CD14-positive monocyte (primary cell): ENCODE results near the gene CFHR5. TPM values are rescaled to one million over a fixed set of nuclear protein-coding genes. Genes with fewer than 3 reads are reported as not detected.
"Not testable (repeated sequence)": the region's sequence is repeated elsewhere in the genome, so short reads cannot be mapped to it uniquely, and the experiment has no call there.

Experiments used
- DNase-seq, 3 donors: peaks; one replicate each; pipeline ENCODE4 v3.0.0-alpha.2; 2011 to 2022
- H2AFZ ChIP-seq: 2 replicates; pipeline ENCODE4 v1.6.0; 2012; ENCODE audit warnings: mild to moderate bottlenecking, low read depth, low read length, inconsistent platforms; ENCODE audit not compliant: insufficient read depth, poor library complexity, severe bottlenecking
- H3K27ac ChIP-seq, 2 donors: 1 replicate in 1 of 2; 2 replicates in 1 of 2; pipeline ENCODE4 v1.5.1; 2012 to 2013; ENCODE audit warnings: low read length in 2 of 2, control low read depth in 1 of 2, inconsistent platforms in 1 of 2, low read depth in 1 of 2, mild to moderate bottlenecking in 1 of 2
- H3K27me3 ChIP-seq, 2 donors: one replicate each; pipeline versions ENCODE4 v1.6.0 to v1.6.1; 2011 to 2013; ENCODE audit warnings: low read length in 2 of 2; ENCODE audit not compliant: control insufficient read depth in 2 of 2, insufficient read depth in 2 of 2
- H3K36me3 ChIP-seq, 2 donors: replicated peaks in 1 of 2; 1 replicate in 1 of 2; 2 replicates in 1 of 2; pipeline versions ENCODE4 v1.5.1 to v1.6.1; 2012 to 2013; ENCODE audit warnings: low read length in 2 of 2, control low read depth in 1 of 2, inconsistent platforms in 1 of 2, mild to moderate bottlenecking in 1 of 2; ENCODE audit not compliant: insufficient read depth in 2 of 2, control insufficient read depth in 1 of 2
- H3K4me1 ChIP-seq, 2 donors: 1 replicate in 1 of 2; 2 replicates in 1 of 2; pipeline versions ENCODE4 v1.5.1 to v1.6.1; 2012 to 2013; ENCODE audit warnings: low read length in 2 of 2, control low read depth in 1 of 2, inconsistent platforms in 1 of 2, mild to moderate bottlenecking in 1 of 2, moderate library complexity in 1 of 2; ENCODE audit not compliant: insufficient read depth in 2 of 2, control insufficient read depth in 1 of 2
- H3K4me2 ChIP-seq: replicated peaks from 2 replicates; pipeline ENCODE3; 2012; ENCODE audit warnings: low read length, moderate library complexity, mild to moderate bottlenecking; ENCODE audit not compliant: poor library complexity, severe bottlenecking; ENCODE audit errors: extremely low read depth
- H3K4me3 ChIP-seq, 3 experiments: fragments of 200-600 bp in 1 of 3; sonication (generic) in 1 of 3; replicated peaks in 1 of 3; 1 replicate in 2 of 3; 2 replicates in 1 of 3; pipeline ENCODE4 v1.5.1; 2011 to 2013; ENCODE audit warnings: low read length in 3 of 3, mild to moderate bottlenecking in 3 of 3, control low read depth in 2 of 3, low read depth in 2 of 3, inconsistent platforms in 1 of 3, moderate library complexity in 1 of 3
- H3K79me2 ChIP-seq: 2 replicates; pipeline ENCODE4 v1.6.0; 2012; ENCODE audit warnings: mild to moderate bottlenecking, control low read depth, inconsistent platforms, low read length, moderate library complexity; ENCODE audit not compliant: insufficient read depth
- H3K9ac ChIP-seq: 2 replicates; pipeline ENCODE4 v1.6.0; 2017; ENCODE audit warnings: low read length, mild to moderate bottlenecking; ENCODE audit not compliant: insufficient read depth, poor library complexity, severe bottlenecking
- H3K9me3 ChIP-seq, 2 donors: replicated peaks in 1 of 2; 1 replicate in 1 of 2; 2 replicates in 1 of 2; pipeline versions ENCODE4 v1.5.1 to v1.6.1; 2012 to 2013; ENCODE audit warnings: low read length in 2 of 2, control low read depth in 1 of 2; ENCODE audit not compliant: control insufficient read depth in 1 of 2, insufficient read depth in 1 of 2
- H4K20me1 ChIP-seq: 2 replicates; pipeline ENCODE4 v1.6.0; 2012; ENCODE audit warnings: mild to moderate bottlenecking, low read length, control low read depth, moderate library complexity; ENCODE audit not compliant: insufficient read depth
- H3K27ac Mint-ChIP-seq, 7 donors: one replicate each; pipeline ENCODE4 v1.8.0; 2020; ENCODE audit warnings: mild to moderate bottlenecking in 7 of 7, mixed read lengths in 7 of 7, moderate library complexity in 6 of 7, inconsistent platforms in 2 of 7
- H3K27me3 Mint-ChIP-seq, 3 donors: one replicate each; pipeline ENCODE4 v1.8.0; 2021 to 2022; ENCODE audit warnings: low read depth in 3 of 3, mild to moderate bottlenecking in 3 of 3, mixed read lengths in 3 of 3, moderate library complexity in 3 of 3, inconsistent platforms in 1 of 3
- H3K36me3 Mint-ChIP-seq, 2 donors: one replicate each; pipeline ENCODE4 v1.8.0; 2020; ENCODE audit warnings: mixed read lengths in 2 of 2, inconsistent platforms in 1 of 2, mild to moderate bottlenecking in 1 of 2
- H3K4me1 Mint-ChIP-seq: one replicate; pipeline ENCODE4 v1.8.0; 2020; ENCODE audit warnings: mild to moderate bottlenecking, mixed read lengths
- H3K4me3 Mint-ChIP-seq, 2 donors: one replicate each; pipeline ENCODE4 v1.8.0; 2020; ENCODE audit warnings: mild to moderate bottlenecking in 2 of 2, mixed read lengths in 2 of 2, moderate library complexity in 1 of 2
- H3K9me3 Mint-ChIP-seq, 7 donors: one replicate each; pipeline ENCODE4 v1.8.0; 2020 to 2022; ENCODE audit warnings: mixed read lengths in 7 of 7, mild to moderate bottlenecking in 6 of 7, moderate library complexity in 6 of 7, inconsistent platforms in 2 of 7
- WGBS: methylation state at CpG from one replicate; pipeline ENCODE4 v1.1.5; 2013; ENCODE audit warnings: missing lambda C conversion rate; ENCODE audit not compliant: insufficient coverage; 5-methylcytosine and 5-hydroxymethylcytosine counted together
- intact Hi-C, 2 donors: fragments of 100-400 bp; cut with micrococcal nuclease; formaldehyde crosslinking; loops; one replicate each; pipeline versions ENCODE4 v1.15.0 to v1.15.1; 2023
- polyA plus RNA-seq, 3 donors: library from polyadenylated mRNA; depleted of rRNA in 1 of 3; unstranded in 2 of 3; stranded (reverse) in 1 of 3; fragments of 300-500 nt in 2 of 3; fragments of >200 nt in 1 of 3; fragmentation: Illumina TruSeq in 2 of 3; gene quantifications; 1 replicate in 2 of 3; 2 replicates in 1 of 3; pipeline ENCODE4 v1.2.3, GENCODE V29; 2012 to 2021
- TF ChIP-seq, protein P1 (sequence below): fragments of 200-600 bp; IDR thresholded peaks from one replicate; pipeline ENCODE4 v1.8.0; 2022; ENCODE audit warnings: antibody characterized with exemption, mild to moderate bottlenecking

Gene CFHR5
- polyA plus RNA-seq, 3 donors = not detected

DNA sequence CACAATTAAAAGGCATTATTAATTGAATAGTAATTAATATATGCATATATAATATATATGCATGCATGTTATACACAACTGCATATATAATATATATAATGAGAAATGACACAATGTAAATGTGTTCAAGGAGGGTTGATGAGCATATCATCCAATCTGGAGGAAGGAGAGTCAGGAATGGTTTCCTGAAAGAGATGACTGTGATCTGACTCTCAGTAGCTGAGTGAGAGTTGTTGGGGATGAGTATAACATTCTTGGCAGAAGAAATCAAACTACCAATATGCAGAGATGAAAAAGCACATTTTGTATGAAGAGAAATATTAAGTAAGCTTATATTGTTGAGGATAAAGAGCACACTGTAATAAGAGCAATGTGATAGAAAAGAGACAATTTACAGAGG is 52.4 kb downstream of the CFHR5 start:
- no peak overlapping the region for H3K27ac ChIP-seq
- H3K4me1 ChIP-seq = no peaks in the 10 kb centered on the region
- Mint-ChIP-seq H3K9me3 (peaks cover 0 to 3% (median 0%) of the 10 kb centered on the region in 7 donors), H3K36me3 (no peaks in the 10 kb centered on the region), H3K27me3 (no peaks in the 10 kb centered on the region), H3K27ac (no peak overlapping the region), H3K4me1 (no peaks in the 10 kb centered on the region), H3K4me3 (no peak overlapping the region)
- H3K4me2 ChIP-seq = no peak overlapping the region
- H4K20me1 ChIP-seq = no peaks in the 10 kb centered on the region
- no peaks in the 10 kb centered on the region for H3K36me3 ChIP-seq
- H3K27me3 ChIP-seq = no peaks in the 10 kb centered on the region
- no peaks in the 10 kb centered on the region for H3K9me3 ChIP-seq
- no peak overlapping the region for H3K4me3 ChIP-seq
- no peaks in the 10 kb centered on the region for H3K79me2 ChIP-seq
- H3K9ac ChIP-seq = no peak overlapping the region
- intact Hi-C loops = no loop called here
- TF ChIP-seq, protein P1, sequence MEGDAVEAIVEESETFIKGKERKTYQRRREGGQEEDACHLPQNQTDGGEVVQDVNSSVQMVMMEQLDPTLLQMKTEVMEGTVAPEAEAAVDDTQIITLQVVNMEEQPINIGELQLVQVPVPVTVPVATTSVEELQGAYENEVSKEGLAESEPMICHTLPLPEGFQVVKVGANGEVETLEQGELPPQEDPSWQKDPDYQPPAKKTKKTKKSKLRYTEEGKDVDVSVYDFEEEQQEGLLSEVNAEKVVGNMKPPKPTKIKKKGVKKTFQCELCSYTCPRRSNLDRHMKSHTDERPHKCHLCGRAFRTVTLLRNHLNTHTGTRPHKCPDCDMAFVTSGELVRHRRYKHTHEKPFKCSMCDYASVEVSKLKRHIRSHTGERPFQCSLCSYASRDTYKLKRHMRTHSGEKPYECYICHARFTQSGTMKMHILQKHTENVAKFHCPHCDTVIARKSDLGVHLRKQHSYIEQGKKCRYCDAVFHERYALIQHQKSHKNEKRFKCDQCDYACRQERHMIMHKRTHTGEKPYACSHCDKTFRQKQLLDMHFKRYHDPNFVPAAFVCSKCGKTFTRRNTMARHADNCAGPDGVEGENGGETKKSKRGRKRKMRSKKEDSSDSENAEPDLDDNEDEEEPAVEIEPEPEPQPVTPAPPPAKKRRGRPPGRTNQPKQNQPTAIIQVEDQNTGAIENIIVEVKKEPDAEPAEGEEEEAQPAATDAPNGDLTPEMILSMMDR = no peak
- no peak overlapping the region for H2AFZ ChIP-seq
- no peak for DNase-seq

DNA sequence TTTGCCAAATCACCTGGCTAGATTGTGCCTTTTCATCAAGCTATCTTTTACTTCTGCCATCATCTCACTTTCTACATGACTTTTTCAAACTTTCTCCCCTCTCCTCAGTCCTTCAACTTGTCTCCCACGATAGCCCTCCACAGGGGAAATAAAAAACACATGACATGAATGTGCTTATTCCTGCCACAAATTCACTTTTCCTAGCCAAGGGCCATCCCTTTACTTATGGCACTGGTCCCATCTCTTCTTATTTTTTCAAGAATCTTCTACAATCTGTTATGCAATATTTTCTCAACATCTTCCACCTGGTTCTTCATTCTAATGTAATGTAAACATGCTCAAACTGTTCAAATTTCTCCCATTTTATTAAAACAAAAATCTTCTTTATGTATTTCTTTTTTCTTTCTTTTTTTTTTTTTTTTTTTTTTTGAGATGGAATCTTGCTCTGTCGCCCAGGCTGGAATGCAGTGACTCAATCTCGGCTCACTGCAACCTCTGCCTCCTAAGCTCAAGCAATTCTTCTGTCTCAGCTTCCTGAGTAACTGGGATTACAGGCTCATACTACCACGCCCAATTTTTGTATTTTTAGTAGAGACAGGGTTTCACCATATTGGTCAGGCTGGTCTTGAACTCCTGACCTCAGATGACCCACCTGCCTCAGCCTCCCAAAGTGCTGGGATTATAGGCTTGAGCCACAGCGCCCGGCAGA is 57.4 kb downstream of the CFHR5 start:
- H3K9me3 Mint-ChIP-seq, H3K4me2 ChIP-seq, H3K4me1 ChIP-seq, H3K79me2 ChIP-seq, H3K9me3 ChIP-seq, H3K36me3 ChIP-seq, H3K27me3 ChIP-seq, H2AFZ ChIP-seq, H3K27ac ChIP-seq, H3K4me3 ChIP-seq, H3K27me3 Mint-ChIP-seq, intact Hi-C loops, H3K36me3 Mint-ChIP-seq, H4K20me1 ChIP-seq, H3K4me3 Mint-ChIP-seq, H3K4me1 Mint-ChIP-seq, H3K9ac ChIP-seq, DNase-seq, H3K27ac Mint-ChIP-seq: not testable (repeated sequence)
- WGBS = 97% methylated on average over 3 of the region's 6 CpGs
